Suppressor macrophage (primary cell): Measurements from ENCODE around the gene MORC4.

Experiments
- DNase-seq, 4 experiments: peaks; one replicate each; pipeline ENCODE4 v3.0.0-alpha.2; 2020 to 2022

MORC4 gene

GRCh38 chrX:106952538-106952937, 47.5 kb downstream of the MORC4 start:
- DNase-seq: no peak

GRCh38 chrX:106952089-106952488, 47.9 kb downstream of the MORC4 start:
- no peak for DNase-seq

GRCh38 chrX:106951230-106951629, 48.8 kb downstream of the MORC4 start:
- no peak for DNase-seq

GRCh38 chrX:106950381-106950780, 49.6 kb downstream of the MORC4 start:
- DNase-seq: no peak

GRCh38 chrX:106949366-106949765, 50.6 kb downstream of the MORC4 start:
- peak in 1 of 4 experiments; percentile 2 for DNase-seq

- no peak for DNase-seq
Observed at GRCh38 chrX:106948641-106949040, 51.4 kb downstream of the MORC4 start.

GRCh38 chrX:106946464-106946863, 53.5 kb downstream of the MORC4 start:
- no peak for DNase-seq

- no peak for DNase-seq
Observed at GRCh38 chrX:106940068-106940467, 59.9 kb downstream of the MORC4 start.

- DNase-seq: no peak
Observed at GRCh38 chrX:106939566-106939965, 60.4 kb downstream of the MORC4 start.

- DNase-seq: no peak
Observed at GRCh38 chrX:106936246-106936645, 63.8 kb downstream of the MORC4 start.

- no peak for DNase-seq
Observed at GRCh38 chrX:106935175-106935574, 64.8 kb downstream of the MORC4 start.

GRCh38 chrX:106933538-106933961, 66.5 kb downstream of the MORC4 start:
- peak in 1 of 4 experiments; percentile 6 for DNase-seq

GRCh38 chrX:106932960-106933537, 67.0 kb downstream of the MORC4 start:
- DNase-seq: peak in 3 of 4 experiments; percentile 1 to 4 (median 3)

GRCh38 chrX:106932492-106932923, 67.5 kb downstream of the MORC4 start:
- no peak for DNase-seq

GRCh38 chrX:106931831-106932491, 68.1 kb downstream of the MORC4 start:
- no peak for DNase-seq

GRCh38 chrX:106928227-106928626, 71.8 kb downstream of the MORC4 start:
- no peak for DNase-seq

GRCh38 chrX:106927700-106928099, 72.3 kb downstream of the MORC4 start:
- DNase-seq: no peak

GRCh38 chrX:106927023-106927422, 73.0 kb downstream of the MORC4 start:
- DNase-seq: no peak

GRCh38 chrX:106921637-106922036, 78.4 kb downstream of the MORC4 start:
- DNase-seq: no peak

GRCh38 chrX:106919932-106920452, 80.0 kb downstream of the MORC4 start, which contains the start of gene CLDN2:
Gene CLDN2, plus strand, starts transcription at chrX:106920402. Its CDS starts 7,827 bp downstream, at chrX:106928229.
- no peak for DNase-seq

- DNase-seq: no peak
Observed at GRCh38 chrX:106917830-106918500, 82.0 kb downstream of the MORC4 start.

GRCh38 chrX:106912864-106913263, 87.1 kb downstream of the MORC4 start:
- DNase-seq: no peak

- no peak for DNase-seq
Observed at GRCh38 chrX:106906361-106906760, 93.7 kb downstream of the MORC4 start.
